Subcutaneous adipose tissue (tissue), 4 donors: ENCODE measurements around the gene WDR6. TPM values are rescaled to one million over a fixed set of nuclear protein-coding genes. Genes with fewer than 3 reads are reported as not detected.

ENCODE experiments used
- total RNA-seq, 4 donors: library from RNA; depleted of rRNA; stranded (reverse); fragments of >200 nt; gene quantifications; one replicate each; pipeline ENCODE4 v1.1.0, GENCODE V29; 2016
- TF ChIP-seq, protein P1 (sequence below): fragments of 450-650 bp; IDR thresholded peaks from one replicate; pipeline ENCODE4 v1.5.1; 2016; ENCODE audit warnings: low read depth, mild to moderate bottlenecking, control low read depth, antibody characterized with exemption, moderate library complexity

WDR6 gene
- total RNA-seq, 4 donors from 2014 or later: 23.8 to 60.2 (median 56.0) TPM

DNA sequence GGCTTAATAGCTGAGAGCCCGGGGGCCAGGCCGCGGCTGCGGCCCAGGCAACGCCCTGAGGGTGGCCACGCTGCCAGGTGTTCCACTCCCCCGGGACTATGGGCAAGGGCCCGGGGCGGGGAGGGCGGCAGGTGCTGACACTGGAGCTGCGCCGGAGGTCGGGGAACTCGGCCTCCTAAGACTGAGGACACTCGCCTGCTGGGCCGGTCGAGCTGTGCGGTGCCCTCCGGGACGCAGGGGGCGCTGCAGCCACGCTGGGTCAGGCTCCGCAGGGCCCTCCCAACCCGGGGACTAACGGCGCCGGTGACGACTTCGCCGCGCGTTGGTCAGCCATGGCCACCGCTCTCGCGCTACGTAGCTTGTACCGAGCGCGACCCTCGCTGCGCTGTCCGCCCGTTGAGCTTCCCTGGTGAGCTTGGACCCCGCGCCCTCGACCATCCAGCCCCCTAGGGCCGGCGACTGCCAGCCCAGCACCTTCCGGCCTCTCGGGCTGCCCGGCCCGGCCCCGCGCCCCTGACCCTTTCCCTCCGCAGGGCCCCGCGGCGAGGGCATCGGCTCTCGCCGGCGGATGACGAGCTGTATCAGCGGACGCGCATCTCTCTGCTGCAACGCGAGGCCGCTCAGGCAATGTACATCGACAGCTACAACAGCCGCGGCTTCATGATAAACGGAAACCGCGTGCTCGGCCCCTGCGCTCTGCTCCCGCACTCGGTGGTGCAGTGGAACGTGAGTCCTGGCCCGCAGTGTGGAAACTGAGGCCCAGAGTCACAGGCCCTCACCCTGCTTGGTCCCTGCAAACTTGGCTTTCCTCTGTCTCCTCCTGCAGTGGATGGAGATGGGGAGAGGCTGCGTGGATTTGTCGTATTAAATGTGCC, 14.9 kb downstream of the WDR6 start, which contains the start of gene NDUFAF3:
NDUFAF3 (plus strand) TSS at position 309 of the 875 bp plus-strand sequence; CDS start at position 333, 24 bp downstream.
- TF ChIP-seq, protein P1, sequence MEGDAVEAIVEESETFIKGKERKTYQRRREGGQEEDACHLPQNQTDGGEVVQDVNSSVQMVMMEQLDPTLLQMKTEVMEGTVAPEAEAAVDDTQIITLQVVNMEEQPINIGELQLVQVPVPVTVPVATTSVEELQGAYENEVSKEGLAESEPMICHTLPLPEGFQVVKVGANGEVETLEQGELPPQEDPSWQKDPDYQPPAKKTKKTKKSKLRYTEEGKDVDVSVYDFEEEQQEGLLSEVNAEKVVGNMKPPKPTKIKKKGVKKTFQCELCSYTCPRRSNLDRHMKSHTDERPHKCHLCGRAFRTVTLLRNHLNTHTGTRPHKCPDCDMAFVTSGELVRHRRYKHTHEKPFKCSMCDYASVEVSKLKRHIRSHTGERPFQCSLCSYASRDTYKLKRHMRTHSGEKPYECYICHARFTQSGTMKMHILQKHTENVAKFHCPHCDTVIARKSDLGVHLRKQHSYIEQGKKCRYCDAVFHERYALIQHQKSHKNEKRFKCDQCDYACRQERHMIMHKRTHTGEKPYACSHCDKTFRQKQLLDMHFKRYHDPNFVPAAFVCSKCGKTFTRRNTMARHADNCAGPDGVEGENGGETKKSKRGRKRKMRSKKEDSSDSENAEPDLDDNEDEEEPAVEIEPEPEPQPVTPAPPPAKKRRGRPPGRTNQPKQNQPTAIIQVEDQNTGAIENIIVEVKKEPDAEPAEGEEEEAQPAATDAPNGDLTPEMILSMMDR: no peak

DNA sequence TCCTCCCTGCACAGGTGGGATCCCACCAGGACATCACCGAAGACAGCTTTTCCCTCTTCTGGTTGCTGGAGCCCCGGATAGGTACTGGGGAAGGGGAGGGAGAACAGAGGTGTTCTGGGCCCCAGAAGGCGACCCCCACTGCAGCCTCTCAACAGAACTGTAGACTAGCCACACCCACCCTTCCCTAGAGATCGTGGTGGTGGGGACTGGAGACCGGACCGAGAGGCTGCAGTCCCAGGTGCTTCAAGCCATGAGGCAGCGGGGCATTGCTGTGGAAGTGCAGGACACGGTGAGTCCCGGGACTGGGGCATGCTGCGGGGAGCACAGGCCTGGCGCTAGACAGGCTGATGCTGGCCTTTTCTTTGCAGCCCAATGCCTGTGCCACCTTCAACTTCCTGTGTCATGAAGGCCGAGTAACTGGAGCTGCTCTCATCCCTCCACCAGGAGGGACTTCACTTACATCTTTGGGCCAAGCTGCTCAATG, 15.5 kb downstream of the WDR6 start:
- TF ChIP-seq, protein P1: no peak

DNA sequence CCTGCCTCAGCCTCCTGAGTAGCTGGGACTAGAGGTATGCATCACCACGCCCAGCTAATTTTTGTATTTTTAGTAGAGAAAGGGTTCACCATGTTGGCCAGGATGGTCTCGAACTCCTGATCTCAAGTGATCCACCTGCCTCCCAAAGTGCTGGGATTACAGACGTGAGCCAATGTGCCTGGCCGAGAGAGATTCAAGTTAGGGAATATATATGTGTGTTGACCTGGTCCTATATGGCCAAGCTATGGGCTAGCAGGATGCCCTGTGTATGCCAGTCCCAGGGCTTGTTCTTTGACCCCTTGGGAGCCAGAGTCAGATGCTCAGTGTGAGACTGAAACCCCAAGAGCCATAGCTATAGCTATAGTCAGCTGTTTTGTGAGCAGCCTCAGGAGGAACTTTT, 16.6 kb downstream of the WDR6 start:
- TF ChIP-seq, protein P1: no peak

DNA sequence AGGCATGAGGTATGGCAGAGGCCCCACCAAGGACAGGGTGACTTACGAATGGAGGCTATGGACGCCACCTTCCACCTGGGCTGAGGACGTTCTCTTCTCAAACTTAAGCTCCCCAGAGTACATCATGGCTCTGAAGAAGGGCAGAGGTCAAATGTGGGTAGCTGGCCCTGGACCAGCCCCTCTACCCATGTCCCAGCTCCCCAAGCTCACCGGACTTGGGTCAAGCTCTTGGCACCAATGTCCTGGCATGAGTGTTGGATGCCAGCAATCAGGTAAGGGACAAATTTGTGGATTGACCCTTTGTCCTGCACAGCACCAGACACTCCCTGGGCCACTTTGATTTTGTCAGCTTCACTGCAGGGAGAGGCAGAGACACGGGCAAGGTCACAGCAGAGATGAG, 17.3 kb downstream of the WDR6 start:
- TF ChIP-seq, protein P1: no peak

DNA sequence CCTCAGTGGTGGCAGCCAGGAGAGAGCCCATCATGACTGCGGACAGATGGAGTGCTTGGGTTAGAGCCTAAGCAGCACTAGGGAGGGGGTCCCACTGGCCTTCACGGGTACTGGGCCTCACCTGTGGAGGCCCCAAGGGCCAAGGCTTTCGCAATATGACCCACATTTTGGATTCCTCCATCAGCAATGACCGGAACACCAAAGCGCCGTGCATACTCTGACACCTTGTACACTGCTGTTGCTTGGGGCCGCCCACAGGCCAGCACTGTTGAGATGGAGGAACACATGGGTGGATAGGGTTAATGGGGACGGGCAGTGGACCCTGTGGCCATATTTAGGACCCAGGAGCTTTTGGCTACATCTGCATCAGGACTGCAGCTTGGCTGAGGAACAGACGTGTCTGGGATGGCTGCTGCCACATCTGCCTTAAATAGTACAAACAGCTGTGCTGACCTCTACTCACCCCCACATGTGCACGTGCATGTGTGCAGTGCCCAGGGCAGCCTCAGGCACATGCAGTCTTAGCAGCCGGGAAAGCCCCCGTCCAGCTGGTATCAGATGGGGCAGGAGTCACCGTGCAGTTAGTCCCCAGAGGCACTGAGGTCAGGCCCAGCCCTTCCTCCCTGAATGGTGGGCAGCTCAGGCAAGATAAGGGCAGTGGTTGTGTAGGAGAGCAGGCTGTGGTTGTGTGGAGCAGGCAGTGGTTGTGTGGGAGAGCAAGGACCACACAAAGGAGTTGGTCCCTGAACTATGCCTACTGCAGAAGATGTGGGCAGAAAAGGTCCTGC, 18.0 kb downstream of the WDR6 start:
- TF ChIP-seq, protein P1: no peak

DNA sequence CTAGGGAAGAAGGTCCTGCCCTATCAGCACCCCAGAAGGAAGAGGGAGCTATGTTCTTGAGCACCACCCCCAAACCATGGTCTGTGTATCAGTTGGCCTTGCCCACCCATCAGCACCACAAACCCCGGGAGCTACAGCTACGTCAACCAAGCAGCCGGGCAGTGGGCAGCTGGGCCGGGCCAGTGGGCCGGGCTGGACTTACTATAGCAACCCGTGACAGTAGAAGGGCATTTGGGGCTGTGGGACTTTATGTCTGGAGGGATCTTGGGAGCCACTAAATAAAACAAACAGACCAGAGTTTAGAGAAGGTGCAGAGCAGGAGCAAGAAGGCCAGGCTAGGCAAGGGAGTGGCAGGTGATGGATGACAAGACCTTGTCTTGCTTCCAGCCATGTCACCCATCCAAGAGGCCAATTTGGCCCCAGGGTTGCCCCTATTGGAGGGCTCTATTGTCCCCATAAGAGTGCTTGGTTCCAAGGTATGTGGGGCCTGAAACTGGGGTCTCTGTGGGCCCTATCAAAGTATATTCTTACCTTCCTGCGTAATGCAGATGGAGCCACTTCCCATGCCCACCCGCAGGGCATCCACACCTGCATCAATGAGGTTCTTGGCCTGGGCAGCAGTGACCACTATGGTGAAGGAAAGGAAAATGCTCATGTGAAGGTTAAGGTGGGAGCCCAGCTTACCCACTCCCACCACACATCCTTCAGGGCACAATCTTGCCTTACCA, 18.8 kb downstream of the WDR6 start:
- TF ChIP-seq, protein P1: no peak

DNA sequence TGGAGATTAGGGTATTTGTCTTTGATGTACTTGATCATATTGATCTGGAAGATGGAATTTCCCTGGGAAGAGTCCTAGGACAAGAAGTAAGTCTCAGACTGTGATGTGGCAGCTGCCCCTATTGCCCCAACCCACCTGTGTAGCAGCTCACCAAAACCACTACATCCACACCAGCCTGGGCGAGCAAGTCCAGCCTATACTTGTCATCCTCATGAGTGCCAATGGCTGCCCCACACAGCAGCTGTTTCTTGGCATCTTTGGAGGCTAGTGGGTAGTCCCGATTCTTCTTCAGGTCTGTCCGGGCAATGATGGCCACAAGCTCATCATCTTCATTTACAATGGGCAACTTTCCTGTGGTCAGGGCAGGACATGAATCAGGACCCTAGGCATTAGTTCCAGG, 19.3 kb downstream of the WDR6 start:
- TF ChIP-seq, protein P1: no peak
